HepG2 (cell line): Measurements from ENCODE around the gene ARL9. TPM values are rescaled to one million over a fixed set of nuclear protein-coding genes. Genes with fewer than 3 reads are reported as not detected.

ENCODE experiments used
- AHDC1 ChIP-seq: sonication (generic); formaldehyde crosslinking; IDR thresholded peaks from 2 replicates; pipeline ENCODE4 v1.5.1; 2020; ENCODE audit warnings: mild to moderate bottlenecking, missing genetic modification reagents, borderline replicate concordance
- HMG20B ChIP-seq: conservative IDR thresholded peaks from 2 replicates; pipeline ENCODE4 v1.6.1; 2016; ENCODE audit warnings: missing genetic modification reagents, missing compliant biosample characterization
- SNAPC5 ChIP-seq: sonication (generic); formaldehyde crosslinking; IDR thresholded peaks from 2 replicates; pipeline ENCODE4 v1.8.1; 2023; ENCODE audit warnings: mild to moderate bottlenecking, missing genetic modification reagents, borderline replicate concordance
- ZHX1 ChIP-seq: sonication (generic); formaldehyde crosslinking; IDR thresholded peaks from 2 replicates; pipeline ENCODE4 v1.8.1; 2022; ENCODE audit warnings: low read depth, mild to moderate bottlenecking, missing genetic modification reagents
- ZNF703 ChIP-seq: sonication (generic); formaldehyde crosslinking; IDR thresholded peaks from 2 replicates; pipeline ENCODE4 v1.5.1; 2020; ENCODE audit warnings: missing genetic modification reagents, mild to moderate bottlenecking, moderate library complexity, borderline replicate concordance
- ZNF839 ChIP-seq: sonication (generic); formaldehyde crosslinking; IDR thresholded peaks from 2 replicates; pipeline ENCODE4 v1.4.0; 2020; ENCODE audit warnings: missing genetic modification reagents, mild to moderate bottlenecking, borderline replicate concordance
- polyA plus RNA-seq, 8 experiments: library from polyadenylated mRNA; depleted of rRNA in 3 of 8; stranded (reverse) in 7 of 8; unstranded in 1 of 8; fragments of >200 nt; fragmentation: Illumina TruSeq in 4 of 8; extraction: Trizol in 4 of 8; gene quantifications; 2 replicates each; pipeline versions ENCODE4 v1.2.1 to v1.2.3, GENCODE V29; 2011 to 2016; ENCODE audit warnings: low read depth in 4 of 8, missing spikeins in 1 of 8, mixed read lengths in 1 of 8; ENCODE audit not compliant: insufficient read depth in 1 of 8
- total RNA-seq, 5 experiments: library from RNA; depleted of rRNA; stranded (reverse); fragments of >200 nt; fragmentation: Illumina TruSeq; extraction: Trizol; gene quantifications; 2 replicates each; pipeline ENCODE4 v1.2.3, GENCODE V29; 2016; ENCODE audit warnings: low read depth in 1 of 5
- TF ChIP-seq, protein P1 (sequence below): sonication (generic); formaldehyde crosslinking; IDR thresholded peaks from 2 replicates; pipeline ENCODE4 v1.8.1; 2023; ENCODE audit warnings: mild to moderate bottlenecking, moderate library complexity, missing genetic modification reagents

The ARL9 gene
- total and polyA plus RNA-seq, 2 of the 13 experiments (the other 11 are each of a cell fraction or from before 2014, with no cell fraction given): not detected

DNA sequence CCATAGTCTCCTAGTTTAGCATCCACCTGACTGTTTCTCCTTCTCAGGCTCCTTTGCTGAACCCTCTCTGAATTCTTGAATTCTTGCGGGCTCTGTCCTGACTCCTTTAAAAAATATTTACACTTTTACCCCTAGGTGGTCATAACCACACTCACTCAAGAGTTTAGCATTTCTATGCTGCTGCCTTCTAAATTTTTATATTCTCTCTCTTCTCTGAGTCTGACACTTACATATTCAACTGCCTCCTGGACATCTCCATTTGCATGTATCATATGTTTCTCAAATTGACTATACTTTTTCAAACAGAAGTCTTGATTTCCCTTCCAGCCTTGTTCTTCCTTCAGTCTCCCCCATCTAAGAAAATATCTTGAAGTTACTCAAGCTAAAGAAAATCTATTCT, 31.6 kb downstream of the ARL9 start (continued):
- TF ChIP-seq AHDC1 (no peak), HMG20B (CRISPR knock-in tag) (no peak), ZNF703 (no peak), SNAPC5 (CRISPR knock-in tag) (no peak), ZNF839 (CRISPR knock-in tag) (no peak), ZHX1 (no peak)
- TF ChIP-seq, protein P1, sequence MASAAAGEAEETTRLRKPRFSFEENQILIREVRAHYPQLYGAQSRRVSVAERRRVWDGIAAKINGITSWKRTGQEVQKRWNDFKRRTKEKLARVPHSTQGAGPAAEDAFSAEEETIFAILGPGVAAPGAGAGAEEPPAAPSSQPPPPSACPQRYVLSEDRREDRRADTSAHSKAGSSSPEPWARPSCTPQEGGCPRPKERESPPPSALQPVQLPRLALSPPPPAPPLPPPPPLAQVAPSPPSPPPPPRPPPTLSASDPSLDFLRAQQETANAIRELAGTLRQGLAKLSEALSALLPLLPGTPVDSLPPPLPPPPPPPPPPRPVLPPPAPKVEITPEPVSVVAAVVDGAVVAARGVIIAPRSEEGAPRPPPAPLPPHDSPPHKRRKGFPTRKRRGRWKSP (CRISPR knock-in tag): no peak
